Measurements from ENCODE around the gene TYW1. TPM values are rescaled to one million over a fixed set of nuclear protein-coding genes. Genes with fewer than 3 reads are reported as not detected.
A peak's percentile ranks its signal among the peaks of the same experiment; 100 is the strongest.
"Not testable (repeated sequence)": the region's sequence is repeated elsewhere in the genome, so short reads cannot be mapped to it uniquely, and the experiment has no call there.

The TYW1 gene
- total and polyA plus RNA-seq, 2 of the 4 experiments (the other 2 are of a cell fraction) = 10.7 to 23.7 TPM

DNA sequence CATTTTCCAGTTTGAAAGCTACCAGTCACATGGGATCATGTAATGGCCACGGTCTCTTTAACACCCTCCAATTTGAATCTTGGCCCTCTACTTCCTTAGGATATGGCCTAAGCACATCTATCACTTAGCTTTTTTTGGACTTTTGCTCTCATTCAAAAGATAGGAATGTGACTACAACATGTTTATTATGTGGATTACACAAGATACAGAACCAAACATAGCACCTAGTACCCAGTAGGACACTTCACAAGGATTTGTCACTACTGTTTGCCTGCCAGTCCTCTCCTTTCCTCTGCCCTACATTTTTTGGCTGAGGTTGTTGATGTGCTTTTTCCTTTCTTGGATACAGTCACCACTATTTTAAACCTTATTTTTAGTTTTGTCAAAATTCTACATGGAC, 233.4 kb downstream of the TYW1 start:
- intact Hi-C loops (cut with micrococcal nuclease); H3K36me3 ChIP-seq (ENCODE audit: control insufficient read depth, insufficient read depth, low read length); H3K27me3 ChIP-seq (ENCODE audit: control insufficient read depth, insufficient read depth, low read length); H2AFZ ChIP-seq (replicated peaks; ENCODE audit: low read length, poor library complexity); H2BK5ac ChIP-seq (ENCODE audit: low read depth, low read length, poor library complexity, severe bottlenecking); H3K4me2 ChIP-seq (ENCODE audit: low read depth, low read length); H2BK15ac ChIP-seq (ENCODE audit: low read depth, low read length); H3K9me3 ChIP-seq (ENCODE audit: control insufficient read depth, insufficient read depth, low read length); H2AK5ac ChIP-seq (ENCODE audit: low read depth, low read length); DNase-seq; H3K56ac ChIP-seq (ENCODE audit: extremely low read depth, insufficient read depth, low read length); H2BK20ac ChIP-seq (ENCODE audit: low read depth, low read length); BruUV-seq (replicated peaks); H3K23ac ChIP-seq (ENCODE audit: low read depth, low read length); H2AK9ac ChIP-seq (replicated peaks; ENCODE audit: low read depth, low read length, poor library complexity); dilution Hi-C loops (cut with HindIII; ENCODE audit: low sequenced_read_pairs, unreplicated experiment); H3K4me1 ChIP-seq (ENCODE audit: control insufficient read depth, insufficient read depth, low read length); H4K20me1 ChIP-seq (ENCODE audit: insufficient read depth, low read length); H4K91ac ChIP-seq (ENCODE audit: insufficient read depth, low read depth, low read length); H4K5ac ChIP-seq (ENCODE audit: low read depth, low read length); H3K79me1 ChIP-seq (ENCODE audit: low read depth in 1 of 2, low read length in 2 of 2); H3K27ac ChIP-seq (ENCODE audit: insufficient read depth, low read length); H3K14ac ChIP-seq (replicated peaks; ENCODE audit: low read depth, low read length); H3K9me1 ChIP-seq (ENCODE audit: insufficient read depth, low read length); H3K9ac ChIP-seq (ENCODE audit: low read depth, low read length); H3K4ac ChIP-seq (ENCODE audit: low read depth, low read length); POLR2A ChIA-PET (ENCODE audit: unreplicated experiment); in situ Hi-C loops (cut with MboI; ENCODE audit: low sequenced_read_pairs); H2BK120ac ChIP-seq (ENCODE audit: low read depth, low read length); H3K4me3 ChIP-seq (ENCODE audit: insufficient read depth, low read depth, low read length); H3K18ac ChIP-seq (ENCODE audit: low read depth, low read length); H4K8ac ChIP-seq (ENCODE audit: low read depth in 2 of 2, low read length in 2 of 2): not testable (repeated sequence)
- CTCF ChIA-PET = interaction anchor here (0.6 kb wide), 1 partner anchor 189 kb away, joined by 7 read pairs; no protein-coding TSS in a partner anchor
- WGBS, 2 experiments (ENCODE audit: extremely low coverage in 2 of 2, insufficient read length in 1 of 2) = no CpG with 5 or more reads among the region's 1 CpG
- ATAC-seq (ENCODE audit: low read depth) = peak; percentile 44

DNA sequence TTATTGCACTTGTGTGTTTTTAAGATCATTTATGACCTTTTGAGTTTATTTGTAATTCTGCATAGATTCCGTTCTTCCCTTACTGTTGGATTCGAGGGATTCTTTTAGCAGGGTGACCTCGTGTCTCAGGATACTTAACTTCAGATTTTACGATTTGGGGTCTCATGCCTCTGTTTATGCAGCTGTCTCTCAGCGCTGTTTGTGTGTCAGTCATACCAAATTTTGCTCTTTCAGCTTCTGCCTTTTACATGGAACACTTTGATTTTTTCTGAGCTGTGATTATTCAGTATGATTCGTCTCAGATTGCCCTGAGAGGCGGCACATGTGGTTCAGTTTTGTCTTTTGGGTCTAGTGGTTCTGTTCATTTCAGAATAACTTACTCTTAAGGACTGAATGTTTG, 236.9 kb downstream of the TYW1 start:
- in situ Hi-C loops (cut with MboI; ENCODE audit: low sequenced_read_pairs); H3K9me1 ChIP-seq (ENCODE audit: insufficient read depth, low read length); dilution Hi-C loops (cut with HindIII; ENCODE audit: low sequenced_read_pairs, unreplicated experiment); H2AFZ ChIP-seq (replicated peaks; ENCODE audit: low read length, poor library complexity); CTCF ChIA-PET; H3K56ac ChIP-seq (ENCODE audit: extremely low read depth, insufficient read depth, low read length); H4K20me1 ChIP-seq (ENCODE audit: insufficient read depth, low read length); H3K4me3 ChIP-seq (ENCODE audit: insufficient read depth, low read depth, low read length); H3K14ac ChIP-seq (replicated peaks; ENCODE audit: low read depth, low read length); ATAC-seq (ENCODE audit: low read depth); H2AK5ac ChIP-seq (ENCODE audit: low read depth, low read length); H3K27me3 ChIP-seq (ENCODE audit: control insufficient read depth, insufficient read depth, low read length); H4K8ac ChIP-seq (ENCODE audit: low read depth in 2 of 2, low read length in 2 of 2); H3K9ac ChIP-seq (ENCODE audit: low read depth, low read length); H2BK20ac ChIP-seq (ENCODE audit: low read depth, low read length); H3K4me2 ChIP-seq (ENCODE audit: low read depth, low read length); H3K9me3 ChIP-seq (ENCODE audit: control insufficient read depth, insufficient read depth, low read length); POLR2A ChIA-PET (ENCODE audit: unreplicated experiment); H2BK15ac ChIP-seq (ENCODE audit: low read depth, low read length); H3K23ac ChIP-seq (ENCODE audit: low read depth, low read length); BruUV-seq (replicated peaks); H3K79me1 ChIP-seq (ENCODE audit: low read depth in 1 of 2, low read length in 2 of 2); H3K4me1 ChIP-seq (ENCODE audit: control insufficient read depth, insufficient read depth, low read length); H3K4ac ChIP-seq (ENCODE audit: low read depth, low read length); H3K36me3 ChIP-seq (ENCODE audit: control insufficient read depth, insufficient read depth, low read length); H3K27ac ChIP-seq (ENCODE audit: insufficient read depth, low read length); H4K91ac ChIP-seq (ENCODE audit: insufficient read depth, low read depth, low read length); H4K5ac ChIP-seq (ENCODE audit: low read depth, low read length); DNase-seq; H2BK5ac ChIP-seq (ENCODE audit: low read depth, low read length, poor library complexity, severe bottlenecking); intact Hi-C loops (cut with micrococcal nuclease); H3K18ac ChIP-seq (ENCODE audit: low read depth, low read length); H2BK120ac ChIP-seq (ENCODE audit: low read depth, low read length); H2AK9ac ChIP-seq (replicated peaks; ENCODE audit: low read depth, low read length, poor library complexity): not testable (repeated sequence)
- no CpG with 5 or more reads among the region's 7 CpGs for WGBS, 2 experiments (ENCODE audit: extremely low coverage in 2 of 2, insufficient read length in 1 of 2)
